A549 (cell line): ENCODE results near the gene PCNP. TPM values are rescaled to one million over a fixed set of nuclear protein-coding genes. Genes with fewer than 3 reads are reported as not detected.

Experiments
- ATAC-seq, 2 experiments: fragments of 200-7000 bp in 1 of 2; fragments of >200 bp in 1 of 2; cut with Nextera tagmentation in 1 of 2; cut with Tn5 transposase in 1 of 2; 3 replicates each; pipeline versions ENCODE4 v1.8.0 to v1.9.1; 2018 to 2020; ENCODE audit warnings: mild to moderate bottlenecking in 1 of 2, moderate library complexity in 1 of 2
- CTCF ChIA-PET: fragments of 300-600 bp; sonication (Branson Sonifier 250); formaldehyde crosslinking; extraction: SDS; loops from one replicate; lab custom pipeline; 2021; ENCODE audit warnings: antibody characterized with exemption, inconsistent platforms; lab: Yijun Ruan, JAX
- POLR2A ChIA-PET: fragments of 350-600 bp; formaldehyde crosslinking; extraction: SDS; loops from one replicate; lab custom pipeline; 2021; ENCODE audit warnings: antibody characterized with exemption, inconsistent platforms; lab: Yijun Ruan, JAX
- DNase-seq, 2 experiments: peaks; one replicate each; pipeline versions ENCODE4 v3.0.0 to v3.0.0-alpha.2; 2011 to 2016; ENCODE audit warnings: low read depth in 1 of 2, low spot score in 1 of 2
- FAIRE-seq: peaks from 2 replicates; lab custom pipeline; 2011; peaks lifted over from hg19 to GRCh38; lab: Jason Lieb, UNC
- H3K27ac ChIP-seq, 2 experiments: fragments of >200 bp; sonication (Bioruptor Twin); formaldehyde crosslinking; 3 replicates each; pipeline ENCODE4 v1.5.1; 2016 to 2017
- H3K4me1 ChIP-seq: fragments of >200 bp; sonication (Bioruptor Twin); formaldehyde crosslinking; 3 replicates; pipeline ENCODE4 v1.6.1; 2016
- H3K4me2 ChIP-seq: fragments of >200 bp; sonication (Bioruptor Twin); formaldehyde crosslinking; 3 replicates; pipeline ENCODE4 v1.6.1; 2016
- H3K4me3 ChIP-seq: fragments of >200 bp; sonication (Bioruptor Twin); formaldehyde crosslinking; 3 replicates; pipeline ENCODE4 v1.5.1; 2016
- H3K9me3 ChIP-seq: fragments of >200 bp; sonication (Bioruptor Twin); formaldehyde crosslinking; 3 replicates; pipeline ENCODE4 v1.6.1; 2016
- CHD2 ChIP-seq: fragments of 150-350 bp; IDR thresholded peaks from 2 replicates; pipeline ENCODE4 v1.6.1; 2014; ENCODE audit warnings: low read length; ENCODE audit not compliant: partially characterized antibody
- ELK1 ChIP-seq: fragments of 150-350 bp; IDR thresholded peaks from 2 replicates; pipeline ENCODE4 v1.6.1; 2014; ENCODE audit warnings: low read depth, mild to moderate bottlenecking, low read length
- EP300 ChIP-seq, 2 experiments: fragments of >200 bp; sonication (Bioruptor Twin); formaldehyde crosslinking; IDR thresholded peaks; 2 replicates in 1 of 2; 3 replicates in 1 of 2; pipeline ENCODE4 v1.6.1; 2016 to 2017
- GATA3 ChIP-seq: IDR thresholded peaks from 2 replicates; pipeline ENCODE4 v1.6.1; 2012; ENCODE audit warnings: borderline replicate concordance
- HDAC2 ChIP-seq: fragments of 200-600 bp; sonication (generic); IDR thresholded peaks from 2 replicates; pipeline ENCODE4 v1.6.1; 2016
- HES2 ChIP-seq: fragments of >200 bp; sonication (Bioruptor Twin); formaldehyde crosslinking; IDR thresholded peaks from 2 replicates; pipeline ENCODE4 v1.6.1; 2016
- HEYL ChIP-seq: fragments of 250-450 bp; sonication (Bioruptor Pico); IDR thresholded peaks from 2 replicates; pipeline ENCODE4 v1.8.0; 2021; ENCODE audit warnings: mild to moderate bottlenecking, moderate library complexity
- HOXB5 ChIP-seq: fragments of 250-450 bp; sonication (Bioruptor Pico); IDR thresholded peaks from 2 replicates; pipeline ENCODE4 v1.5.0; 2020; ENCODE audit warnings: mild to moderate bottlenecking, moderate library complexity
- JUNB ChIP-seq: fragments of >200 bp; sonication (Bioruptor Twin); formaldehyde crosslinking; IDR thresholded peaks from 2 replicates; pipeline ENCODE4 v1.6.1; 2016
- MAX ChIP-seq: IDR thresholded peaks from 2 replicates; pipeline ENCODE4 v1.6.1; 2012
- MAZ ChIP-seq: fragments of 150-350 bp; IDR thresholded peaks from 2 replicates; pipeline ENCODE4 v1.6.1; 2014; ENCODE audit warnings: antibody characterized with exemption, low read depth, low read length, borderline replicate concordance
- MYC ChIP-seq: IDR thresholded peaks from 2 replicates; pipeline ENCODE4 v1.6.1; 2012; ENCODE audit warnings: mild to moderate bottlenecking, inconsistent platforms, low read length, improper control_type of control experiment, borderline replicate concordance
- NPAS2 ChIP-seq: fragments of 250-450 bp; sonication (Bioruptor Pico); IDR thresholded peaks from 2 replicates; pipeline ENCODE4 v1.8.0; 2022; ENCODE audit warnings: mild to moderate bottlenecking, moderate library complexity, borderline replicate concordance
- NR3C1 ChIP-seq: fragments of >200 bp; sonication (Bioruptor Twin); formaldehyde crosslinking; IDR thresholded peaks from 3 replicates; pipeline ENCODE4 v1.6.1; 2017
- POLR2AphosphoS2 ChIP-seq: conservative IDR thresholded peaks from 2 replicates; pipeline ENCODE4 v1.6.1; 2012; ENCODE audit warnings: low read length, improper control_type of control experiment, inconsistent platforms
- RCOR1 ChIP-seq: fragments of 150-350 bp; IDR thresholded peaks from 2 replicates; pipeline ENCODE4 v1.6.1; 2014; ENCODE audit warnings: antibody characterized with exemption, low read length, low read depth
- REST ChIP-seq: fragments of 200-600 bp; sonication (generic); IDR thresholded peaks from 2 replicates; pipeline ENCODE4 v1.6.1; 2016; ENCODE audit warnings: antibody characterized with exemption, mild to moderate bottlenecking, moderate library complexity
- RFX5 ChIP-seq: fragments of 450-650 bp; IDR thresholded peaks from 2 replicates; pipeline ENCODE4 v1.7.1; 2014; ENCODE audit warnings: antibody characterized with exemption, mild to moderate bottlenecking, moderate library complexity
- RNF2 ChIP-seq: fragments of 200-600 bp; sonication (generic); IDR thresholded peaks from 2 replicates; pipeline ENCODE4 v1.6.1; 2016; ENCODE audit warnings: low read depth, mild to moderate bottlenecking, antibody characterized with exemption, moderate library complexity, borderline replicate concordance
- SMC3 ChIP-seq: fragments of >200 bp; sonication (Bioruptor Twin); formaldehyde crosslinking; IDR thresholded peaks from 3 replicates; pipeline ENCODE4 v1.6.1; 2018; ENCODE audit warnings: inconsistent platforms
- SREBF2 ChIP-seq: fragments of 450-650 bp; IDR thresholded peaks from 2 replicates; pipeline ENCODE4 v1.6.1; 2014; ENCODE audit warnings: mild to moderate bottlenecking, moderate library complexity
- TP53 ChIP-seq: fragments of 250-450 bp; sonication (Bioruptor Pico); IDR thresholded peaks from 2 replicates; pipeline ENCODE4 v1.5.0; 2021; ENCODE audit warnings: mild to moderate bottlenecking, moderate library complexity
- USF2 ChIP-seq: fragments of 450-650 bp; IDR thresholded peaks from 2 replicates; pipeline ENCODE4 v1.6.1; 2014; ENCODE audit warnings: antibody characterized with exemption
- ZC3H11A ChIP-seq: fragments of 450-650 bp; IDR thresholded peaks from 2 replicates; pipeline ENCODE4 v1.6.1; 2014; ENCODE audit warnings: antibody characterized with exemption, mild to moderate bottlenecking
- ZFP36 ChIP-seq: fragments of 450-650 bp; IDR thresholded peaks from 2 replicates; pipeline ENCODE4 v1.6.1; 2014; ENCODE audit warnings: borderline replicate concordance; ENCODE audit not compliant: partially characterized antibody
- ZSCAN20 ChIP-seq: fragments of 250-450 bp; sonication (Bioruptor Pico); IDR thresholded peaks from 2 replicates; pipeline ENCODE4 v1.8.0; 2022; ENCODE audit warnings: mild to moderate bottlenecking, moderate library complexity
- WGBS: methylation state at CpG from one replicate; pipeline ENCODE4 v1.1.6; 2017; ENCODE audit errors: missing lambda C conversion rate; 5-methylcytosine and 5-hydroxymethylcytosine counted together
- polyA plus RNA-seq, 4 experiments: library from polyadenylated mRNA; depleted of rRNA in 3 of 4; stranded (reverse); fragments of >200 nt; fragmentation: RNase III in 1 of 4; extraction: RNeasy Plus Mini Kit Qiagen cat#74134 plus additional on column Dnase treatment in 1 of 4; gene quantifications; 2 replicates in 3 of 4; 3 replicates in 1 of 4; pipeline ENCODE4 v1.2.3, GENCODE V29; 2011 to 2017

The PCNP gene
- polyA plus RNA-seq, 2 of the 4 experiments (the other 2 are of a cell fraction) = 114 to 135 TPM

GRCh38 chr3:101615525-101615924 lies 41.5 kb downstream of the PCNP start:
- ChIA-PET CTCF (no interaction called here), POLR2A (no interaction called here)
- TF ChIP-seq SMC3 (no peak), HDAC2 (no peak), ZFP36 (no peak), MYC (no peak), NR3C1 (no peak), GATA3 (no peak), ZC3H11A (no peak)
- no peaks in the 10 kb centered on the region for H3K4me1 ChIP-seq
- H3K4me3 ChIP-seq = no peak overlapping the region
- no peak overlapping the region for H3K4me2 ChIP-seq
- WGBS = 85% methylated on average over 6 of the region's 6 CpGs
- FAIRE-seq (no peak), ATAC-seq (no peak), DNase-seq (no peak)
- no peaks in the 10 kb centered on the region for H3K9me3 ChIP-seq
- no peak overlapping the region for H3K27ac ChIP-seq

- H3K9me3 ChIP-seq = no peaks in the 10 kb centered on the region
Measured at GRCh38 chr3:101617478-101617877, 43.5 kb downstream of the PCNP start.

More at GRCh38 chr3:101617478-101617877, 43.5 kb downstream of the PCNP start:
- no peaks in the 10 kb centered on the region for H3K4me1 ChIP-seq
- CTCF ChIA-PET = no interaction called here
- DNase-seq (no peak), ATAC-seq (no peak), FAIRE-seq (no peak)
- H3K27ac ChIP-seq = no peak overlapping the region
- TF ChIP-seq ZC3H11A = no peak
- TF ChIP-seq ZSCAN20 (CRISPR knock-in tag) = no peak
- no peak for TF ChIP-seq RFX5
- TF ChIP-seq ELK1 = no peak
- no peak for TF ChIP-seq JUNB
- TF ChIP-seq NPAS2 (CRISPR knock-in tag) = no peak
- TF ChIP-seq REST = no peak
- no peak for TF ChIP-seq EP300 (IDR thresholded peaks at IDR 0.05)
- no peak for TF ChIP-seq POLR2AphosphoS2
- TF ChIP-seq USF2 = no peak
- no peak for TF ChIP-seq TP53
- TF ChIP-seq SREBF2 = no peak
- no peak for TF ChIP-seq RNF2
- no peak for TF ChIP-seq HEYL (CRISPR knock-in tag)
- no peak for TF ChIP-seq MAX
- no peak for TF ChIP-seq RCOR1
- no peak for TF ChIP-seq HOXB5 (CRISPR knock-in tag)
- no peak for TF ChIP-seq CHD2
- no peak for TF ChIP-seq MAZ
- no peak for TF ChIP-seq HES2
- no peak overlapping the region for H3K4me3 ChIP-seq
- H3K4me2 ChIP-seq = no peak overlapping the region
- POLR2A ChIA-PET = no interaction called here
- 77% methylated on average over 7 of the region's 7 CpGs for WGBS
